CD4-positive, alpha-beta T cell treated with Interleukin-4 for 1 hour (primary cell): ENCODE results near the gene DYNLT2.

Experiments
- DNase-seq, 2 donors: peaks; one replicate each; pipeline ENCODE4 v3.0.0-alpha.2; 2020 to 2022

DYNLT2 gene

DNA sequence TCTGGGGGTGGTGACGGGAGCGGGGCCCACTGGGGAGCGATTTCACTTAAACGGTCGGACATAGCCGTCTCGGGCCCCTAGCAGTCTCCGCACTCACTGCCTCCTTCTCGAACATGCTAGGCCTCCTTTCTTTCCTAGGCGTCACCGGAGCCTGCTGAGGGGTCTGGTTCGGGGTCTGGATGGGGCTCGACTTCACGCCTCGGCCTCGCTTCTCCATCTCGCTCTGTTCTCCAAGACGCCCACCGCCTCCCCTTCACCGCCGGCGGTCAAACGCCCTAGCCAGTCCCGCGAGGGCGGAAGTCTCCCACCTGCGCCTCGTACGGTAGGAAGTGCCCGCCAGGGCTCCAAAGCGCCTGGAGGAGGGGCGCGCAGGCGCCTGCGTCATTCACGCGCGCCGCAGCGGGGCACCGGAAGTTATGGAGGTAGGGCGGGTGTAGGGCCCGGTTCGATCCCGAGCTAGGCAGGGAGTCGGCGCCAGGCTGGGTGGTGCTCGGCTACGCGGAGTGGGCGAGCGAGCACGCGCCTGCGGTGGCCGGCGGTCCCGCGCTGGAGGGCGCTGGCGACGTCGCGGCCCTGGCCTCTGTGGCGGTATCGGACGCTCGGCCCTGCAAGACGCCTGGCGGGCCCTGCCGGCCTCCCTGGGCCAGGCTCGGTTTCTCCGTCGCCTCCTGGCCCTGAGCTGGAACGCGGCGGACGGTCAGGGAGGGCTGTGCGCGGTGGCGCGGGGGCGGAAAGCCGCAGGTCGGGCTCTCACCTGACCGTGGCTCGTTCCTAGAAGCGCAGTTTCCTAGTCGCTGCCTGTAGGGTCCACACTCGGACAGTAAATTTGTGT, at the start of gene DYNLT2, which contains the start of gene ERMARD:
Gene DYNLT2 (minus strand): TSS at position 331 of the 832 bp plus-strand sequence. CDS start 114 bp downstream, at position 217.
Gene ERMARD (plus strand): TSS at position 381 of the 832 bp plus-strand sequence. CDS start 36 bp downstream, at position 417.
- peak; percentile 93 to 94 for DNase-seq

DNA sequence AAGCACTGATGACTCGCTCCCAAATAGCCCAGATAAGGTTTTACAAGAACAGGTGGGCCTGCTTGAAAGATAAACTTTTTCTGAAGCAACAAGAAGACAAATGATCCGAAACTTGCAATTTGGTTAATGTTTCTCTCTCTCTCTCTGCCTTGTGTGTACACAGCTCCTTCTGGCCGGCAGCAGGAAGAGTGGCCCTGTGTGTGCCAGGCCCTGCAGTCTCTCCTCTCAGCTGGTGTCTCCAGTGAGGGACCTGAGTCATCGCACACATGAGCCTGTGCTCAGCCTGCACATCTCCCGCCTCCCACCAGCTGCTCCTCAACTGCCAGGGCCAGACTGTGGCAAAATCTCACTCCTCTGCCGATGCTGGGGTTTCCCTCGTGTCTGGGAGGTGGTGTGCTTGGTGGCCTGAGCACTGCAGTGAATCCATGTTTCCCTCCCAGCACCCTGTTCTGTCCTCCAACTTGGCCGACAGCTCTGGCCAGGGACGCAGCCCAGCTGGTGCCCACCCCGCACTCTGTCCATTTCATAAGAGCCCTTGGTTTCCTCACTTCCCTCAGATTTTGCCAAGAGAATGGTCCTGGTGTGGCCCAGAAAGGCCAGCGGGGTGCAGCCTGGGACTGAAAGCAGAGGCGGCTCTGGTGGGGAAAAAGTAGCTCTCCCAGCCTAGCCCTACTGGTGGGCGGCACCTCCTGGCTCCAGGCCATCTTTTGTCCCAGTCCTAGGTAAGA, 49.5 kb upstream of the DYNLT2 start:
- DNase-seq: no peak

DNA sequence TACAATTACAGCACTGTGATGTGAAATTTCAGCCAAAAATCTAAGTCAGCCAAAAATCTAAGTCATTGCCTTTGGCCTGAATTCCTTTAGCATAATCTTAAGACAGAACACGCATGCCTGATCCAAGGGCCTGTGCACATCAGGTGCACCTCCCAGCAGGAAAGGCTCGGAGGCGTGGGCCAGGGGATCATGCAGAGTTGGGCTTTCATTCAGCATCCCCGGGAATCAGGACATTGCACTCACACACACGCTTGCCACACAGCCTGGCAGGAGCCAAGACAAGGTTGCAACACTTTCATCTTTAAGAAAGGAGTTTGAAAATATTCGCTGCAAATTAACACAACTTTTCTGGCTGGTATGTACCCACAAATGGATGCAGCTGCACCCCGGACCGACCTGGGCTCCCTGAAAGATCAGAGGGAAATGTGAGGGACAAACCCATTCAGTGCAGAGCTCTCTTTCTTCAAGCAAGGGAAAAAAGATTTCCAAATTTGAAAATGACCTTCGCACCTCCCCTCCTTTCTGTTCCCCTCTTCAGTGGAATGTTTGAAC, 48.8 kb upstream of the DYNLT2 start:
- no peak for DNase-seq

DNA sequence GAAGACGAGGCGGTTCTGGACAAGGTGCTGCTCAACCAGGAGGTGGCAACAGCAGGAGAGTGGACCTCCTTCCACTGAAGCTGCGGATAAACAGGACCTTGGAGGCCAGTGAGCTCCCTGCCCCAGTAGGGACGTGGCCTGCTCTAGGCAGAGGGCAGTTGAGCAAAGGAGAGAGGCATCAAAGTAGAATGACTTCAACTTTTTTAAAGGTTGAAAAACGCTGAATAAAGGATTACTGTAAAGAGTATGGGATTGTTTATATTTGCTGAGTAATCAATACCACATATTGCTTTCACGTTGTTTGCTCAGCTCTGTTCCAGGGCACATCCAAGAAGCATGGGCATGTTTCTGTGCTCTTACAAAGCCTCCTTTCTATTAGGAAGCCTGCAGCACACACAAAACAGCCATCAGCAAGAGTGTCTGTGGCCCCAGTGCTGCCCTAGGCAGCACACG, 48.1 kb upstream of the DYNLT2 start:
- DNase-seq: no peak

DNA sequence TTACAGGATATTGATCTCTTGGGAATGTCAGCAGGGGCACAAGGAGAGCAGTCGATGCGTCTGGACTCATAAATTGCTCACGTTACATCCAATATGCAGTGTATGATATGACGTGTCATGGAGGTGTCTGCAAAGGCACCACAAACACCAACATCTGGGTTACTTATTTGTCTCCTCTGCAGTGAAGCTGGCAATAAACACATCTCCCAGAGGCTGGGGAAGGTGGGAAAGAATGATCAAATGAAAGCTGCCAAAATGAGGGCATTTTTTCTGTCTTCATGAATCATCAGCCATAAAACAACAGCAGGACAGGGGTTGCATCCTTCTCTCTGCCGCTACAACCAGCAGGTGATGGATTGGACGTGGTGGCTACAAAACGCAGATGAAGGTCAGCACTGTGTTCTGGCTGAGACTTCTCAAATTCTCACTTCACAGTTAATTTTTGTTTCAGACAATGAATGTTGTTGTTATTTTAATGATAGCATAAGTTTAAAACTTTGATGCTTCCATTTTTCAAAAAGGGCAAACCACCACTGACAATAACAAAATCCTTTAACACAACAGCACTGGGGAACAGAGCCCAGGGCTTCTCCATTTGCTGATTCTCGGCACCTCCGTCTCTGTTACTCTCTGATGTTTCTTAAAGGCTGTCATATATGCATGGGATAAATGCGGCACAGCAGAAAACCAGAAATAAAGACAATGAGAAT, 47.5 kb upstream of the DYNLT2 start:
- no peak for DNase-seq

- no peak for DNase-seq
Measured at GRCh38 chr6:169795196-169795595, 43.8 kb upstream of the DYNLT2 start.

- no peak for DNase-seq
Measured at GRCh38 chr6:169794317-169795055, 43.1 kb upstream of the DYNLT2 start.

DNA sequence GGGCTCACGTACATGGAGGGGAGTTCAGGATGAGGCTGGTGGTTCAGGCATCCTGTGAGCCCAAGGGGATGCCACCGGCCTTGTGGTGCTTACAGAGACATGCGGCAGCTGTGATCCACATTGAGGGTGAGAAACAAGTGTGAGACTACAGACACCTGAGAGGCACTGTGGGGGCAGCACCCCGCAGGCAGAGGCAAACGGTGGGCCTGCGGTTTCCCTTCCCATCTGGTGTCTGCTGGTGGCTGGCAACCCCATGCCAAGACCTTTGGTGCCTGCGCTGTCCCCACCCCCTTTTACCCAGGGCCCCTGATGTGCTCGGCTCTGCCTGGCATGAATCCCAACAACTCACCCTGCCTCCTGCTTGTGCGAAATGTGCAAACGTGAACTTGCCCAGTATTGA, 42.0 kb upstream of the DYNLT2 start:
- DNase-seq: no peak

DNA sequence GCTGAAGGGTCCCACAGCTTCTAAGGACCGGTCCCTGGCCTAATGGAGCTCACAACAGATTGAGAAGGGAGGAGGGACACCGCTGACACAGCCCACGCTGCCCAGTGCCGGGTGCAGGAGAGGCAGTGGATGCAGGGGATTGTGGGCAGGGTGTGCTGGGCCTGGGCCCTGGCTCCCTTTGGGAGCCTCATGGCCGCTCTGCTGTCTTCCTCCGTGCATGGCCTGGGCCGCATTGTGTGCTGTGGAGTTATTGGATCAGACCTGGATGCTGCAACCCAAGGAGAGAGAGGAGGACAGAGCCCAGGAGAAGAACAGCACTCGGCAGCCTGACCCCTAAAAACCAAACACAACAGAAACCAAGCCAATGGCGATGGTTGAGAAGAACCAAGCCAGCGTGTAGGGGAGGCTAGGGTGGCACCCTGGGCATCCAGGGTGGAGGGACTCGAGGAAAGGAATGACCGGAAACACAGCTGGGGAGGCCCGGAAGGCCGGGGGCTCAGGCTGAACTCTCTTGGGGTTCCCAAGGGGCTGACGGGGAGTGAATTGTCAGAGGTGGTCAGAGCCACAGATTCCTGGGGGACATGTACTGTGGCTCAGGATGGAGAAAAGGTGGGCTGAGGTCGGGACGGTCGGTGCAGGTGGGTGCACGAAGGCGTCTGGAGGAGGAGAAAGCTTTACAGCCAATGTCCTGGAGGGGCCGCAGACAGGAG, 41.1 kb upstream of the DYNLT2 start:
- DNase-seq: no peak

DNA sequence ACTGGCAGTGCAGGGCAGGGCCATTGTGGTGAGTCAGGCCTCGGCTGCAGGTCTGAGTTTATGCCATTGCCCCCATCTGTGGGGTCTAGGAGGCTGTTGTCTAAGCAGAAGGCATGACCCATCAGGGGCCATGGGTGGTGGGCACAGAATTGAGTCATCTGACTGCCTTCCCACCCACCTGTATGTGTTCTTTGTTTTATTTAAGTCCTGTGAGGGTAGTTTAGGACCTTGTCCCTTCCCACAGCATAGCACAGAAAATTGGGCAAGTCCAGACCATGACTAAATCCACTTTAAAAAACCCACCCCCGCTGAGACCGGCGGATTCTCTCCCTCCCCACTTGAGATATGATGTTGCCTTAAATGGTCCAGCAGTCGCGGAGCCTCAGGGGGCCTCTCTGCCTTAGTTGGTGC, 40.4 kb upstream of the DYNLT2 start:
- DNase-seq: no peak

GRCh38 chr6:169789944-169790927, 38.9 kb upstream of the DYNLT2 start:
- peak; percentile 65 to 73 for DNase-seq

- DNase-seq: no peak
Measured at GRCh38 chr6:169789146-169789943, 38.0 kb upstream of the DYNLT2 start.

DNA sequence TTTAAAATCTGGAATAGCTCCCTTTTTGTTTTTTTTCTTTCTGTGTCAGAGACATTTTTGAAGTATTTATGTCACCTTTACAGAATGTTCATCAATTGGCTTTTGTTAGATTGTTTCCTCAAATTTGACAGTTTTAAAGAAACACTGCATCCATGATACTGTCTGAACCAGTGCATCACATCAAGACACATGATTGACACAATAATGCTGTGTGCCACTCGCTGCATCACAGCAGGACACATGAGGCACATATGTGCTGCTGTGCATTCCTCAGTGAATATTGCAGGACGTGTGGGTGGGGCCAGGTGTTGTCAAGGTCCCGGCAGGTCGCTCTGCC, 37.4 kb upstream of the DYNLT2 start:
- no peak for DNase-seq

- DNase-seq: no peak
Measured at GRCh38 chr6:169787797-169788196, 36.4 kb upstream of the DYNLT2 start.

DNA sequence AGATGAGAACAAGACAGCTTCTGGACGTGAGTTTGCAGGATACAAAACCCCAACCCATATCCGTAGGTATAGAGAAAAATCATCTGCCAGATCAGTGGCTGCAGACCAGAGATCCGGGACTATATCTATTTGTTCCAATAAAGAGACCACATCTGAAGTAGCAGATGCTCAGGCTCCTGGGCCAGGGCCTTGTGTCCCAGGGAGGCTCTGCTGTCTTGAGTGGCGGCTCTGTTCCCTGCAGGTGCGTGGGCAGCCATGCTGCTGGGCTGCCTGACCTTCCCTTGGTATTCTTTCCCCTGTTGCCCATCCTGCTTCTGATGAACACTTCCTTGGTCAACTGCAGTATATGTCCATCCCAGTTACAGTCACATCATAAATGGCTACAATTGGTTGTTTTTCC, 35.0 kb upstream of the DYNLT2 start:
- no peak for DNase-seq

DNA sequence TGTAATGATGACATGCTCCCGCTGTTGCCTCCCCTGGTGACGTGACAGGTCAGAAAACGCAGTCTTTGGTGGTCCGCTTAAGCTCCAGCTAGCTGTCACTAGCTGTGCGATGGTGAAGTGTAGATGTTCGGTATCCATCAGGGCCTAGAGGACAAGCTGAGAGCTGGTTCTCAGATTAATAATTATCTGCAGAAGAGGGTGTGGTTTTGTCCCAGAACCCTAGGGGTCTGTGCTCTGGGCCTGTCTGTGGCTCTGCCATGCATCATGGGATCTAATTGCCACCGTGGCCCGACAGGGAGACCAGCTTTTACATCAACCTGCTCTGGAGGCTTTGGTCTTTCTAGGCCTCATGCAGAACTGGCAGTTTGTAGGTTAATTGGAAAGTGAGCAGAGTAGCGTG, 34.2 kb upstream of the DYNLT2 start:
- DNase-seq: no peak

GRCh38 chr6:169784821-169785340, 33.5 kb upstream of the DYNLT2 start:
- DNase-seq: no peak

DNA sequence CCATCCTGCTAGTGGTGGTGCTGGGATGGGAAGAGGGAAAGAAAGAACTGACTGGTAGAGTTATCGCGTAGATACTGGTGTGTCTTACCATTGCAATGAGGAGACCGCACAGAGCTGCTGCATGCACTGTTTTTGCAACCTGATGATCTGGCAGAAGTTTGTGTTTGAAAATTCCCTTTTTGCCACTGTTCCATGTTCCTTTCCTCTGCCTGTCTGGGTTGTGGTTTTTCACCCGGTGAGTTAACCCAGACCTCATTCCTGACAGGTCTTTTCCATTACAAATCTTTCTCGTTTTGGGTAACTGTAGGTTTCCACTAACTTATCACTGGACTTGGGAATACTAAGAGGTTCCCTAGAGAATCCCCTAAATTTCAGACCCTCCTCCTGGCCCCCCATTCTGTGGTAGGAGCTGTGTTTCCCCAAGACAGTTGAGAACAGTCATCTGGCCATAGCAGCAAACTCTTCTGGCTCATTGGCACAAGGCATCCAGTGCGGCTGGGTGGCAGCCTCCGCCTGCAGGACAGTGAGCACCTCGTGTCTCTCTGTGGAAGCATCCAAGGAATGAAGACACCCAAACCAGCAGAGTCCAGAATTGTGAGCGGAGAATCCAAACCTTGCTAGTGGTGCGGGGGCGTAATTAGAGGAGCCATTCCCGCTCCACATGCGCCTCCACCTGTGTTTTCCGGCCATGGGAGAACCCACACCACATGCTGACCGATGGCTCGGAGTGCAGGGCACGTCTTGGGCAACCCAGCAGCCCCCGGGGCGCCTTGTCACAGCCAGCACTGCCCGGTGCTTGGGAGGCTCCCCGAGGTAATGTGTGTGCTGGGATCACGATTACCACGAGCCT, 32.8 kb upstream of the DYNLT2 start:
- no peak for DNase-seq
